ENCODE measurements around the gene APC2. TPM values are rescaled to one million over a fixed set of nuclear protein-coding genes. Genes with fewer than 3 reads are reported as not detected.

The APC2 gene
- total RNA-seq, 4 donors from 2014 or later, result 0.02 to 1.2 (median 0.35) TPM

DNA sequence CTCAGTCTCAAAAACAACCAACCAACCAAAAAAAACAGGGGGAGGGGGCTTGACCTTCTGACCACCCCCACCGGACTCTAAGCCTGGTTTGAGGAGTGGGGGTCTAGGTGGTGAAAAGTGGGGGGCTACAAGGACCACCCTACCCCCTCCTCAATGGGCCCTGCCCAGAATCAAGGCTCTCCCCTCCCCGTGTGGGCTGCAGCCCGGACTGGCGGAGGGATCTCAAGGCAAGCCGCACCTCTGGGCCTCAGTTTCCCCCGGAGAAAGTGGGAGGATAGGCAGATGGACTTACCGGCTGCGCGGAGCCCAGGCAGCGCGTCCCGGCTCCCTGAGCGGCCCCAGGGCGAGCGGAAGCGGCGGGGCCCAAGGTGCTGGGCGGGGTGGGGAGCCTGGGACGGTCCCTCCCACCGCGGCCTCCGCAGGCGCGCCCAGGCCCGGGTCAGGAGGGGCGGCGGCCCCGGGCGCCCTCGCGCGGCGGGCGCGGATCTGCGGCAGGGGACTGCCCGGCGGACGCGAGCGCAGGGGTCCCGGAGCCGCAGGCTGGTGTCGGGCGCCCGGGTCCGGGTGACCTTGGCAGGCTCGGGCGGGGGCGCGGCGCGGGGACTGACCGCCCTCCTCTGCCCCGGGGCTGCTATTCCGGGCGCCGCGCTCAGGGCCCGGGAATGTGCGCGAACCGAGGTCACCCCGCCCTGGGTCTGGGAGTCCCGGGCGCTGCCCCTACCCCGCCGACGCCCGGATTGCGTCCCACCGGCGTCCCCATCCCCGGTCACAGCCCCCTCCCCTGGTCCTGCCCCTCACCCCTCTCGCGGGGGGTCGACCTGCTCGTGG, 63.0 kb downstream of the APC2 start, which contains the start of gene ADAMTSL5:
ADAMTSL5 (minus strand) TSS at position 349 of the 828 bp plus-strand sequence. CDS start 2,076 bp downstream, outside the sequence.
- Histone ChIP-seq H3K27me3 (peaks cover 71% of the 10 kb centered on the region), H3K27ac (peak within 1 kb of the TSS in 3 of 4 donors; percentile 74 to 82 (median 75)), H3K9me3 (no peaks in the 10 kb centered on the region), H3K36me3 (no peaks in the 10 kb centered on the region), H3K4me1 (peaks cover 0 to 48% (median 4%) of the 10 kb centered on the region in 3 donors), H3K4me3 (peak within 1 kb of the TSS; percentile 23 to 62)
- peak; percentile 79 for ATAC-seq
- TF ChIP-seq EP300 (IDR thresholded peaks at IDR 0.05) (no peak), POLR2A (IDR thresholded peaks at IDR 0.05) (peak in 1 of 2 donors; percentile 25)
- TF ChIP-seq, protein P1, sequence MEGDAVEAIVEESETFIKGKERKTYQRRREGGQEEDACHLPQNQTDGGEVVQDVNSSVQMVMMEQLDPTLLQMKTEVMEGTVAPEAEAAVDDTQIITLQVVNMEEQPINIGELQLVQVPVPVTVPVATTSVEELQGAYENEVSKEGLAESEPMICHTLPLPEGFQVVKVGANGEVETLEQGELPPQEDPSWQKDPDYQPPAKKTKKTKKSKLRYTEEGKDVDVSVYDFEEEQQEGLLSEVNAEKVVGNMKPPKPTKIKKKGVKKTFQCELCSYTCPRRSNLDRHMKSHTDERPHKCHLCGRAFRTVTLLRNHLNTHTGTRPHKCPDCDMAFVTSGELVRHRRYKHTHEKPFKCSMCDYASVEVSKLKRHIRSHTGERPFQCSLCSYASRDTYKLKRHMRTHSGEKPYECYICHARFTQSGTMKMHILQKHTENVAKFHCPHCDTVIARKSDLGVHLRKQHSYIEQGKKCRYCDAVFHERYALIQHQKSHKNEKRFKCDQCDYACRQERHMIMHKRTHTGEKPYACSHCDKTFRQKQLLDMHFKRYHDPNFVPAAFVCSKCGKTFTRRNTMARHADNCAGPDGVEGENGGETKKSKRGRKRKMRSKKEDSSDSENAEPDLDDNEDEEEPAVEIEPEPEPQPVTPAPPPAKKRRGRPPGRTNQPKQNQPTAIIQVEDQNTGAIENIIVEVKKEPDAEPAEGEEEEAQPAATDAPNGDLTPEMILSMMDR (IDR thresholded peaks at IDR 0.05), result peak in 1 of 4 experiments; percentile 8
- no CpG with 5 or more reads among the region's 78 CpGs for WGBS, 2 donors (ENCODE audit: low coverage in 1 of 2)

DNA sequence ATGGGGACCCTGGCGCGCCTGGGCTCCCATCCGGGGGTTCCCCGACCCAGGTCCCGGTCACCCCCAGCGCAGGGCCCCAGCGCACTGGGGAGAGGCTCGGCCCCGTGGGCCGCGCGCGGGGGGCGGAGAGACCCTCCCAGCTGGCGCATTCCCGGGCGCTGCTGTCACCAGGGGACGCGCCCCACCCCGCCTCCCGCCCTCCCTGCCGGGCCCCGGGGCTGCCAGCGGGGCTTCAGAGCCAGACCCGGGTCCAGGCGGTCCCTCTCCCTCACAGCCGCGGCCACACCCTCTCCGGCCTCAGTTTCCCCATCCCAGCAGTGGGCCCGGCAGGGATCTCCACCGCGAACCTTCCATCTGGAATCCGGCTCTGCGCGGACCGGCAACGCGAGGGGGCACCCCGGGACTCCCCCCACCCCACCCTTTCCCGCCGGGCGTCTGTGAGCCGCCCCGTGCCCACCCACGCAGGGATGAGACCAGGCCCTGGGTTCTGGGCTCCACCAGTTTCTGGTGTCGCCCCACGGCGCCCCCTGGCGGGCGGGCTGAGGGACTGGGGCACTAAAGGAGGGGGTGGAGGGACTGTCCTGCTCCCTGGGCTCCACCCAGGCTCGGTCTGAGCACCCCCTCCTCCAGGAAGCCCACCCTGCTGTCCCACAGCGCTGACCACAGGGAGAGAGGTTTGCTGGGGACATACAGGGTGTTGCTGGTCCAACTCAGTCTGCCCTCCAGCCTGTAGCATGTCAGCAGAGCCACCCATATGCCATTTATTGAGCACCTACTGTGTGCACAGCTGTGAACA, 63.8 kb downstream of the APC2 start:
- TF ChIP-seq, protein P1 (IDR thresholded peaks at IDR 0.05), result peak in 3 of 4 experiments; percentile 41 to 77 (median 62)
- TF ChIP-seq POLR2A (IDR thresholded peaks at IDR 0.05), result no peak
- Histone ChIP-seq H3K27ac (peak overlapping the region in 3 of 4 donors; percentile 74 to 82 (median 75)), H3K27me3 (peaks cover 75% of the 10 kb centered on the region), H3K9me3 (no peaks in the 10 kb centered on the region), H3K36me3 (no peaks in the 10 kb centered on the region), H3K4me3 (peak overlapping the region; percentile 23 to 62), H3K4me1 (peaks cover 0 to 39% (median 4%) of the 10 kb centered on the region in 3 donors)
- no CpG with 5 or more reads among the region's 52 CpGs for WGBS, 2 donors (ENCODE audit: low coverage in 1 of 2)
- ATAC-seq, result peak; percentile 50

DNA sequence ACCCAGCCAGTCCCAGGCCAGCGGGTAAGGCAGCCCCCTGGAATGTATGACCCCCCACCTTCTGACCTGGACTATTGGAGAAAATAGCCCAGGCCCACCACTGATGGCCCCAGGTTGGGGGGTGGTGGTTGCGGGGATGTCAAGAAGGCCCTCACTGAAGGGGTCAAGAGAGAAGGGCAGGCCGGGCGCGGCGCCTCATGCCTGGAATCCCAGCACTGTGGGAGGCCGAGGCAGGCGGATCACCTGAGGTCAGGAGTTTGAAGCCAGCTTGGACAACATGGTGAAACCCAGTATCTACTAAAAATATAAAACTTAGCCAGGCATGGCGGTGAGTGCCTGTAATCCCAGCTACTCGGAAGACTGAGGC, 64.4 kb downstream of the APC2 start:
- TF ChIP-seq POLR2AphosphoS5 (IDR thresholded peaks at IDR 0.05) (no peak), POLR2A (IDR thresholded peaks at IDR 0.05) (no peak)
- TF ChIP-seq, protein P1 (IDR thresholded peaks at IDR 0.05), result no peak
- H3K36me3 ChIP-seq, result no peaks in the 10 kb centered on the region
- no peak overlapping the region for H3K27ac ChIP-seq
- no peaks in the 10 kb centered on the region for H3K9me3 ChIP-seq
- WGBS, 2 donors (ENCODE audit: low coverage in 1 of 2), result 55% methylated on average over 2 of the region's 10 CpGs; no CpG with 5 or more reads in 1 of the 2 donors
- ATAC-seq, result no peak
- peaks cover 0 to 38% (median 4%) of the 10 kb centered on the region in 3 donors for H3K4me1 ChIP-seq
- no peak overlapping the region for H3K4me3 ChIP-seq
- H3K27me3 ChIP-seq, result peaks cover 75% of the 10 kb centered on the region

DNA sequence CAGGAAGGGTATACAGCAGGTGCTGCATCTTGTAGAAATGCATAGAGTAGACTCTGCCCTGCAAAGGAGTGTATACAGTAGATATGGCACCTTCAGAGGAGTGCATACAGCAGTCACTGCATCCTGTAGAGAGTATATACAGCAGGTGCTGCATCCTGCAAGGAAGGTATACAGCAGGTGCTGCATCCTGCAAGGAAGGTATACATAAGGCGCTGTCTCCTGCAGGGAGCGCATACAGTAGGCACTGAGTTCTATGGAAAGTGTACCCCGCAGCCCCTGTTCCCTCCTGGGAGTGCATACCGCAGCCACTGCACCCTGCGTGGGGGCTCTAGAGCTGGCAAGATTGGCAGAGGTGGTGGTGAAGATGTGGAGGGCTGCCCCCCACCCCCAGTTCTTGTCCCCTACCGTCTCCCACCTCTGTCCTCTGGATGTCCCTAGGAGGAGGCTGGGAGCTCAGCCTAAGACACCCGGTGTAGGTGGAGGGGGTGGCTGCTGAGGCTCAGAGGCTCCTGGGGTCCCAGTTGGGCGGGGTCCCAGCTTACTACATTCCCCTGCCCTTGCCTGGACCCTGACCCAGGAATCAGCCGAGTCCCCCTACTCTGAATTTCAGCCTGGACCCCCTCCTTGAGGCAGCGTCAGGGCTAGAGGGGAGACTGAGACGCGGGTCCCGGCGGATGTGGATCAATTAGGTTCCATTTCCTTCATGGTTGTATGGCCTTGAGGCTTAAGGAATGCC, 65.2 kb downstream of the APC2 start:
- TF ChIP-seq, protein P1 (IDR thresholded peaks at IDR 0.05), result no peak
- Histone ChIP-seq H3K36me3 (no peaks in the 10 kb centered on the region), H3K27ac (no peak overlapping the region), H3K27me3 (peaks cover 77% of the 10 kb centered on the region), H3K9me3 (no peaks in the 10 kb centered on the region), H3K4me3 (no peak overlapping the region), H3K4me1 (peaks cover 0 to 36% (median 4%) of the 10 kb centered on the region in 3 donors)
- no peak for ATAC-seq
- 40 to 90% methylated on average over 1 to 4 of the region's 14 CpGs for WGBS, 2 donors (ENCODE audit: low coverage in 1 of 2)
